HEK293 (cell line): ENCODE results near the gene ANXA7.

ENCODE experiments used
- SP2 ChIP-seq: fragments of 450-650 bp; formaldehyde crosslinking; IDR thresholded peaks from 2 replicates; pipeline ENCODE4 v1.5.1; 2016; ENCODE audit warnings: missing biosample characterization, missing genetic modification characterization
- YY1 ChIP-seq: fragments of 450-650 bp; formaldehyde crosslinking; IDR thresholded peaks from 2 replicates; pipeline ENCODE4 v1.5.1; 2018; ENCODE audit warnings: missing biosample characterization, missing genetic modification characterization
- ZNF138 ChIP-seq: fragments of 450-650 bp; formaldehyde crosslinking; IDR thresholded peaks from 2 replicates; pipeline ENCODE4 v1.5.1; 2016; ENCODE audit warnings: missing biosample characterization, missing genetic modification characterization, borderline replicate concordance
- ZNF274 ChIP-seq, 2 experiments: fragments of 200-500 bp in 1 of 2; fragments of 450-650 bp in 1 of 2; sonication (Bioruptor generic) in 1 of 2; formaldehyde crosslinking in 1 of 2; IDR thresholded peaks; 2 replicates each; pipeline versions ENCODE4 v1.5.1 to v1.6.1; 2014 to 2016; ENCODE audit warnings: borderline replicate concordance in 1 of 2, inconsistent platforms in 1 of 2, low read length in 1 of 2, missing biosample characterization in 1 of 2, missing genetic modification characterization in 1 of 2
- ZNF544 ChIP-seq: fragments of 450-650 bp; formaldehyde crosslinking; IDR thresholded peaks from 2 replicates; pipeline ENCODE4 v1.5.0; 2017; ENCODE audit warnings: missing biosample characterization, missing genetic modification characterization
- ZNF658 ChIP-seq: fragments of 450-650 bp; formaldehyde crosslinking; IDR thresholded peaks from 2 replicates; pipeline ENCODE4; 2016; ENCODE audit warnings: missing biosample characterization, missing genetic modification characterization
- TF ChIP-seq, protein P1 (sequence below): fragments of 450-650 bp; formaldehyde crosslinking; IDR thresholded peaks from 2 replicates; pipeline ENCODE4 v1.5.1; 2016; ENCODE audit warnings: missing biosample characterization, missing genetic modification characterization
- TF ChIP-seq, protein P2 (sequence below): fragments of 450-650 bp; formaldehyde crosslinking; IDR thresholded peaks from 2 replicates; pipeline ENCODE4 v1.5.1; 2016; ENCODE audit warnings: missing biosample characterization, missing genetic modification characterization
- TF ChIP-seq, protein P3 (sequence below): fragments of 450-650 bp; formaldehyde crosslinking; IDR thresholded peaks from 2 replicates; pipeline ENCODE4 v1.5.1; 2016; ENCODE audit warnings: missing biosample characterization, missing genetic modification characterization, low read depth
- TF ChIP-seq, protein P4 (sequence below): fragments of 450-650 bp; formaldehyde crosslinking; IDR thresholded peaks from 2 replicates; pipeline ENCODE4 v1.5.1; 2016; ENCODE audit warnings: missing biosample characterization, missing genetic modification characterization

DNA sequence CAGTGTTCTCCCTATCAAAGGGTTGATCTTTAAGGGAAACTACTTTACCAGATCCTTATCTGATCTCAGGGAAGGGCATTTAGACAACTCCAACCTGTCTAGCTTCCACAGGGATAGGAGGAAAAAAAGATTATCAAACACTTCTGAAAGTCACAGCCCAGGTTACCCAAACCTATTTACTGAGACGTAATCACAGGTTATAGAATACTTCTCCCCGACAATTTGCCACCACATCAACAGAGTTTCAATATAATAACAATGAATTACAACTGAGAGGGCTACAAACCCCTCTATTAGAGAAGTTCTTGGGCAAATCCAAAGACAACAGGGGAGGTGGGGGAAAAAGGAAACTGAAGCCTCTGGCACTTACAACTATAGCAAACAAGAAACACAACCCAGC lies 81.5 kb downstream of the ANXA7 start:
- TF ChIP-seq ZNF138 (no peak), ZNF544 (tag by site-specific recombination) (no peak), ZNF658 (no peak), YY1 (tag by site-specific recombination) (no peak), ZNF274 (IDR thresholded peaks at IDR 0.05; ENCODE audit: low read length) (no peak), ZNF274 (tag by site-specific recombination; IDR thresholded peaks at IDR 0.05; ENCODE audit: borderline replicate concordance) (no peak), SP2 (tag by site-specific recombination) (no peak)
- TF ChIP-seq, protein P1, sequence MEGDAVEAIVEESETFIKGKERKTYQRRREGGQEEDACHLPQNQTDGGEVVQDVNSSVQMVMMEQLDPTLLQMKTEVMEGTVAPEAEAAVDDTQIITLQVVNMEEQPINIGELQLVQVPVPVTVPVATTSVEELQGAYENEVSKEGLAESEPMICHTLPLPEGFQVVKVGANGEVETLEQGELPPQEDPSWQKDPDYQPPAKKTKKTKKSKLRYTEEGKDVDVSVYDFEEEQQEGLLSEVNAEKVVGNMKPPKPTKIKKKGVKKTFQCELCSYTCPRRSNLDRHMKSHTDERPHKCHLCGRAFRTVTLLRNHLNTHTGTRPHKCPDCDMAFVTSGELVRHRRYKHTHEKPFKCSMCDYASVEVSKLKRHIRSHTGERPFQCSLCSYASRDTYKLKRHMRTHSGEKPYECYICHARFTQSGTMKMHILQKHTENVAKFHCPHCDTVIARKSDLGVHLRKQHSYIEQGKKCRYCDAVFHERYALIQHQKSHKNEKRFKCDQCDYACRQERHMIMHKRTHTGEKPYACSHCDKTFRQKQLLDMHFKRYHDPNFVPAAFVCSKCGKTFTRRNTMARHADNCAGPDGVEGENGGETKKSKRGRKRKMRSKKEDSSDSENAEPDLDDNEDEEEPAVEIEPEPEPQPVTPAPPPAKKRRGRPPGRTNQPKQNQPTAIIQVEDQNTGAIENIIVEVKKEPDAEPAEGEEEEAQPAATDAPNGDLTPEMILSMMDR, result no peak
- TF ChIP-seq, protein P2, sequence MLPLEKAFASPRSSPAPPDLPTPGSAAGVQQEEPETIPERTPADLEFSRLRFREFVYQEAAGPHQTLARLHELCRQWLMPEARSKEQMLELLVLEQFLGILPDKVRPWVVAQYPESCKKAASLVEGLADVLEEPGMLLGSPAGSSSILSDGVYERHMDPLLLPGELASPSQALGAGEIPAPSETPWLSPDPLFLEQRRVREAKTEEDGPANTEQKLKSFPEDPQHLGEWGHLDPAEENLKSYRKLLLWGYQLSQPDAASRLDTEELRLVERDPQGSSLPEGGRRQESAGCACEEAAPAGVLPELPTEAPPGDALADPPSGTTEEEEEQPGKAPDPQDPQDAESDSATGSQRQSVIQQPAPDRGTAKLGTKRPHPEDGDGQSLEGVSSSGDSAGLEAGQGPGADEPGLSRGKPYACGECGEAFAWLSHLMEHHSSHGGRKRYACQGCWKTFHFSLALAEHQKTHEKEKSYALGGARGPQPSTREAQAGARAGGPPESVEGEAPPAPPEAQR (tag by site-specific recombination), result no peak
- TF ChIP-seq, protein P3, sequence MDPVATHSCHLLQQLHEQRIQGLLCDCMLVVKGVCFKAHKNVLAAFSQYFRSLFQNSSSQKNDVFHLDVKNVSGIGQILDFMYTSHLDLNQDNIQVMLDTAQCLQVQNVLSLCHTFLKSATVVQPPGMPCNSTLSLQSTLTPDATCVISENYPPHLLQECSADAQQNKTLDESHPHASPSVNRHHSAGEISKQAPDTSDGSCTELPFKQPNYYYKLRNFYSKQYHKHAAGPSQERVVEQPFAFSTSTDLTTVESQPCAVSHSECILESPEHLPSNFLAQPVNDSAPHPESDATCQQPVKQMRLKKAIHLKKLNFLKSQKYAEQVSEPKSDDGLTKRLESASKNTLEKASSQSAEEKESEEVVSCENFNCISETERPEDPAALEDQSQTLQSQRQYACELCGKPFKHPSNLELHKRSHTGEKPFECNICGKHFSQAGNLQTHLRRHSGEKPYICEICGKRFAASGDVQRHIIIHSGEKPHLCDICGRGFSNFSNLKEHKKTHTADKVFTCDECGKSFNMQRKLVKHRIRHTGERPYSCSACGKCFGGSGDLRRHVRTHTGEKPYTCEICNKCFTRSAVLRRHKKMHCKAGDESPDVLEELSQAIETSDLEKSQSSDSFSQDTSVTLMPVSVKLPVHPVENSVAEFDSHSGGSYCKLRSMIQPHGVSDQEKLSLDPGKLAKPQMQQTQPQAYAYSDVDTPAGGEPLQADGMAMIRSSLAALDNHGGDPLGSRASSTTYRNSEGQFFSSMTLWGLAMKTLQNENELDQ, result no peak
- TF ChIP-seq, protein P4, sequence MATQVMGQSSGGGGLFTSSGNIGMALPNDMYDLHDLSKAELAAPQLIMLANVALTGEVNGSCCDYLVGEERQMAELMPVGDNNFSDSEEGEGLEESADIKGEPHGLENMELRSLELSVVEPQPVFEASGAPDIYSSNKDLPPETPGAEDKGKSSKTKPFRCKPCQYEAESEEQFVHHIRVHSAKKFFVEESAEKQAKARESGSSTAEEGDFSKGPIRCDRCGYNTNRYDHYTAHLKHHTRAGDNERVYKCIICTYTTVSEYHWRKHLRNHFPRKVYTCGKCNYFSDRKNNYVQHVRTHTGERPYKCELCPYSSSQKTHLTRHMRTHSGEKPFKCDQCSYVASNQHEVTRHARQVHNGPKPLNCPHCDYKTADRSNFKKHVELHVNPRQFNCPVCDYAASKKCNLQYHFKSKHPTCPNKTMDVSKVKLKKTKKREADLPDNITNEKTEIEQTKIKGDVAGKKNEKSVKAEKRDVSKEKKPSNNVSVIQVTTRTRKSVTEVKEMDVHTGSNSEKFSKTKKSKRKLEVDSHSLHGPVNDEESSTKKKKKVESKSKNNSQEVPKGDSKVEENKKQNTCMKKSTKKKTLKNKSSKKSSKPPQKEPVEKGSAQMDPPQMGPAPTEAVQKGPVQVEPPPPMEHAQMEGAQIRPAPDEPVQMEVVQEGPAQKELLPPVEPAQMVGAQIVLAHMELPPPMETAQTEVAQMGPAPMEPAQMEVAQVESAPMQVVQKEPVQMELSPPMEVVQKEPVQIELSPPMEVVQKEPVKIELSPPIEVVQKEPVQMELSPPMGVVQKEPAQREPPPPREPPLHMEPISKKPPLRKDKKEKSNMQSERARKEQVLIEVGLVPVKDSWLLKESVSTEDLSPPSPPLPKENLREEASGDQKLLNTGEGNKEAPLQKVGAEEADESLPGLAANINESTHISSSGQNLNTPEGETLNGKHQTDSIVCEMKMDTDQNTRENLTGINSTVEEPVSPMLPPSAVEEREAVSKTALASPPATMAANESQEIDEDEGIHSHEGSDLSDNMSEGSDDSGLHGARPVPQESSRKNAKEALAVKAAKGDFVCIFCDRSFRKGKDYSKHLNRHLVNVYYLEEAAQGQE (tag by site-specific recombination), result no peak
